ENCODE results near the gene HMG20B.
A peak's percentile ranks its signal among the peaks of the same experiment; 100 is the strongest.

The HMG20B gene

DNA sequence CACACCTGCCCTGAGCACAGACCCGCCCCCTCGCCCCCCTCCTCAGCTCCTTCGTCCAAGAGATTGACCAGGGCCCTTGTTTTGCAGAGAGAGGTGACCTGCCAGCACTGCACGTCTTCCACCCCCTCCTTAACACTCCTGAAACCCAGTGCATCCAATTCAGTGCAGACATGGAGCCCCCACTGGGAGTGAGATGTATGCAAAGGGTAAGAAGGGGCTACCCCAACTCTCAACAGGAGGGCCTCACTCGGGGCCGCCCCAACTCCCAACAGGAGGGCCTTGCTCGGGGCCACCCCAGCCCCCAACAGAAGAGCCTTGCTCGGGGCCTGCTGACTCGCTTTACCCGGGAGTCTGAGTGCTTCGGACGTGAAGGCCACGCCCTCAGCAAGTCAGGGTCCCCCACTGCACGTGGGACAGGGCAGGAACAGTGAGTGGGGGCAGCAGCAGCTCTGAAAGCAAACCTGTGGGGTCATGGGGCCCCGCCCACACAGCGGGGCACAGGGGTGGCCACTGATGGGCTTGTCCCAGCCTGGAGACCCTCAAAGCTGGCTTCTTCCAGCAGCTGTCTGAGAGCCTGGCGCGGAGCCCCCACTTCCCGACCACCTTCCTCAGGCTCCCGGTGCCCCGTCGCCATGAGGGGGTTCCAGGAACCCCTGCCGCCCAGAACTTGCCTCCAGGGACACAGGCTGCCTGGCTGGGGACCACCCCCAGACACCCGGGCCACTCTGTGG lies 48.2 kb downstream of the HMG20B start:
- DNase-seq (ENCODE audit: low read depth in 2 of 2) = no peak

DNA sequence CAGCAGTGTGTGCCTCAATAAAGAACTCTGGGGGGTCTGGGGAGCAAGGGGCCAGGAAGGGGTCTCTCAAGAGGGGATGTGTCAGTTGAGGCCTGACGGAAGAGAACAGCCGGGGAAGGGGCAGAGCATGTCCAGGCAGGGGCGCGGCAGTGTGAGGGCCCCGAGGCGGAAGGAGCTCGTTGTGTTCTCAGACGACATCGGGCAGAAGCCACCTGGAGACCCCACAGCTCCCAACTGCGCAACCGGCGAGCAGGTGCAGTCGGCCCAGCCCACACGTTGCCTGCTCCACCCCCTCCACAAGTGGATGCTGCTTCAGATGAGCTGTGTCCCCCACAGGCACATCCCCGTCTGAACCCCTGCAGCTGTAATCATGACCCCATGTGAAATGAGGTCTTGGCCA lies 48.9 kb downstream of the HMG20B start:
- DNase-seq (ENCODE audit: low read depth in 2 of 2) = no peak

- no peak for DNase-seq (ENCODE audit: low read depth in 2 of 2)
Measured at GRCh38 chr19:3622224-3622623, 49.5 kb downstream of the HMG20B start.

GRCh38 chr19:3623716-3624115 lies 51.0 kb downstream of the HMG20B start:
- no peak for DNase-seq (ENCODE audit: low read depth in 2 of 2)

DNA sequence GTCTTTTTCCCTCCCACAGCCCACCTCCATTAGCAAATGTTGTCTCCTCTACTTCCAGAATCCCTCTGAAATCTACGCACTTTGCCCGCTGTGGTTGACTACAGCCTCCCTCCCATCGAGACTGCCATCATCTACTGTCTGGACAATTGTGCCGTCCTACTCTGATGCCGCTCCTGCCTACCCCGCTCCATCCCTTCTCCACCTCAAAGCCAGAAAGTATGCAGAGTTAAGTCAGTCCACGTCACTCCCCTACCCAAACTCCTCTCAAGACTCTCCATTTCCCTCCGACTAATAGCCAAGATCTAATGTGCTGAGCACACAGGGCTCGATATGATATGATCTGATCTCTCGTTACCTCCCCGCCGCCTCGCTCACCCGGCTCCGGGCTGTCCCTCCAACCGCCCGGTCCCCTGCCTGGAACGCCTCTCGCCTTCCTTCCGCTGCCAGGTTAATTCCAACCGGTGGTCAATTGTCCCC lies 53.3 kb downstream of the HMG20B start:
- no peak for DNase-seq (ENCODE audit: low read depth in 2 of 2)

DNA sequence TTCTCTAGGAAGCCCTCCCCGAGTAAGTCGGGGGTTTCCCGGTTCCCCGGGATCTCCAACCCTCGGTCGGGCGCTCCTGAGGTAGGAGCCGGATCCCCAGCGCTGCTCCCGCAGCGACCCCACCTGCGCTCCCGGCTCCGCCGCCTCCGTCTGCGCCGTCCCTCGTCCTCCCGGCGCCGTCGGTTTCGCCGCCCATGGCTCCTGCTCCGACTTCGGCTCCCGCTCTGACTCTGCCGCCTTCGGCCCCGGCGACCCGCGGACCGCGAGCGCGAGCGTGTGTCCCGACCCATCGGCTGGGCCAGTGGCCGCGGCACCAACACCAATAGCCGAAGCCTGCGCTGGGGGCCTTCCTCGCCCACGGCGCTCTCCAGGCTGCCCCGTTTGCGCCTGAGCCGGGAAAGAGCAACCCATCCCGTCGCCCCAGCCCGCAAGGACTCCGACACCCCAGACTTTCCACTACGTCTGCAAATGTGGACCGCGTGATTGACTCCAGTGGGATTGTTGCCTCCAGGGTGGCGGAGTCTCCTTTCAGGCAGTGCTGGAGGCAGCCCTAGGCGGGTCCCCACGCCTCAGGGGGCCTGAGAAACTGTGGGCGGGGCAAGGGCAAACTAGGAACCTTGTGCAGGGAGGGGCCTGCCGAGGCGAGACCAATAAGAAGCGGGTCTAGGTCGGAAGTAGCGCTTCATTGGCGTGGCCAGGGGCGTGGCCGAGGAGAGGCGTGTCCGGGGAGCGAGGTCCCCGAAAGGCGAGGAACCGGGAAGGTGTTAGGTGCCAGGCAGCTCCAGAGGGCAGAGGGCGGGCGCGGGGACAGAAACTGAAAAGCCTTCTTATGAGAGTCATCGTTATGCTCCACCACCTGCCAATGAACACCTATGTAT lies 54.0 kb downstream of the HMG20B start, which contains the start of gene CACTIN:
Gene CACTIN (minus strand): TSS at position 318 of the 878 bp plus-strand sequence. CDS start 28 bp downstream, at position 290.
- peak; percentile 97 for DNase-seq (ENCODE audit: low read depth in 2 of 2)

- DNase-seq (ENCODE audit: low read depth in 2 of 2) = no peak
Measured at GRCh38 chr19:3627351-3627723, 54.6 kb downstream of the HMG20B start.

Data from stimulated activated CD8-positive, alpha-beta memory T cell treated with anti-CD3 and anti-CD28 coated beads, Interleukin-15, amount 100 ng/mL, for 4 hours (primary cell).